ENCODE results near the gene TTLL3.

The TTLL3 gene

GRCh38 chr3:9807981-9808344 is 2.1 kb upstream of the TTLL3 start:
- no peak for DNase-seq

- DNase-seq, result peak; percentile 53
Measured at GRCh38 chr3:9808345-9809037, 1.6 kb upstream of the TTLL3 start.

- peak; percentile 24 for DNase-seq
Measured at GRCh38 chr3:9809239-9809614, 835 bp upstream of the TTLL3 start.

GRCh38 chr3:9810433-9810770 is 340 bp downstream of the TTLL3 start:
- no peak for DNase-seq

- no peak for DNase-seq
Measured at GRCh38 chr3:9810846-9811245, 784 bp downstream of the TTLL3 start.

GRCh38 chr3:9812870-9813483 is 2.9 kb downstream of the TTLL3 start:
- no peak for DNase-seq

- no peak for DNase-seq
Measured at GRCh38 chr3:9815986-9816385, 5.9 kb downstream of the TTLL3 start.

- no peak for DNase-seq
Measured at GRCh38 chr3:9817436-9817835, 7.4 kb downstream of the TTLL3 start.

GRCh38 chr3:9818666-9819335 is 8.7 kb downstream of the TTLL3 start:
- no peak for DNase-seq

GRCh38 chr3:9820543-9820942 is 10.5 kb downstream of the TTLL3 start:
- DNase-seq, result no peak

GRCh38 chr3:9820946-9821345 is 10.9 kb downstream of the TTLL3 start:
- DNase-seq, result no peak

GRCh38 chr3:9825451-9826040 is 15.5 kb downstream of the TTLL3 start:
- DNase-seq, result no peak

GRCh38 chr3:9826815-9827573 is 16.9 kb downstream of the TTLL3 start:
- peak; percentile 27 for DNase-seq

GRCh38 chr3:9828801-9829755 is 19.0 kb downstream of the TTLL3 start:
- no peak for DNase-seq

- DNase-seq, result no peak
Measured at GRCh38 chr3:9831253-9831652, 21.2 kb downstream of the TTLL3 start.

GRCh38 chr3:9833078-9833477 is 23.0 kb downstream of the TTLL3 start:
- DNase-seq, result no peak

- DNase-seq, result no peak
Measured at GRCh38 chr3:9834520-9835380, 24.7 kb downstream of the TTLL3 start.

GRCh38 chr3:9837701-9838582 is 27.9 kb downstream of the TTLL3 start:
- DNase-seq, result no peak

GRCh38 chr3:9838856-9839255 is 28.8 kb downstream of the TTLL3 start:
- no peak for DNase-seq

GRCh38 chr3:9841015-9841414 is 31.0 kb downstream of the TTLL3 start:
- no peak for DNase-seq
